ENCODE measurements around the gene DLG1. TPM values are rescaled to one million over a fixed set of nuclear protein-coding genes. Genes with fewer than 3 reads are reported as not detected.

The DLG1 gene
- total RNA-seq, 1 donor from 2014 or later: 80.2 TPM

- Histone ChIP-seq H3K36me3 (no peaks in the 10 kb centered on the region), H3K4me1 (peaks cover 28% of the 10 kb centered on the region), H3K4me3 (no peak overlapping the region), H3K27ac (no peak overlapping the region), H3K9me3 (no peaks in the 10 kb centered on the region), H3K27me3 (ENCODE audit: low read depth) (peaks cover 10% of the 10 kb centered on the region)
- ATAC-seq (no peak), DNase-seq (no peak)
- TF ChIP-seq, protein P1, sequence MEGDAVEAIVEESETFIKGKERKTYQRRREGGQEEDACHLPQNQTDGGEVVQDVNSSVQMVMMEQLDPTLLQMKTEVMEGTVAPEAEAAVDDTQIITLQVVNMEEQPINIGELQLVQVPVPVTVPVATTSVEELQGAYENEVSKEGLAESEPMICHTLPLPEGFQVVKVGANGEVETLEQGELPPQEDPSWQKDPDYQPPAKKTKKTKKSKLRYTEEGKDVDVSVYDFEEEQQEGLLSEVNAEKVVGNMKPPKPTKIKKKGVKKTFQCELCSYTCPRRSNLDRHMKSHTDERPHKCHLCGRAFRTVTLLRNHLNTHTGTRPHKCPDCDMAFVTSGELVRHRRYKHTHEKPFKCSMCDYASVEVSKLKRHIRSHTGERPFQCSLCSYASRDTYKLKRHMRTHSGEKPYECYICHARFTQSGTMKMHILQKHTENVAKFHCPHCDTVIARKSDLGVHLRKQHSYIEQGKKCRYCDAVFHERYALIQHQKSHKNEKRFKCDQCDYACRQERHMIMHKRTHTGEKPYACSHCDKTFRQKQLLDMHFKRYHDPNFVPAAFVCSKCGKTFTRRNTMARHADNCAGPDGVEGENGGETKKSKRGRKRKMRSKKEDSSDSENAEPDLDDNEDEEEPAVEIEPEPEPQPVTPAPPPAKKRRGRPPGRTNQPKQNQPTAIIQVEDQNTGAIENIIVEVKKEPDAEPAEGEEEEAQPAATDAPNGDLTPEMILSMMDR (IDR thresholded peaks at IDR 0.05): no peak
- intact Hi-C loops (cut with DNase I): no loop called here
These were observed 270.3 kb downstream of the DLG1 start for GRCh38 chr3:197027896-197028727.

GRCh38 chr3:197027151-197027895 lies 271.1 kb downstream of the DLG1 start:
- intact Hi-C loops (cut with DNase I): no loop called here
- no peaks in the 10 kb centered on the region for H3K36me3 ChIP-seq
- TF ChIP-seq, protein P1 (IDR thresholded peaks at IDR 0.05): no peak
- H3K9me3 ChIP-seq: no peaks in the 10 kb centered on the region
- no peak overlapping the region for H3K27ac ChIP-seq
- ATAC-seq: no peak
- peaks cover 31% of the 10 kb centered on the region for H3K4me1 ChIP-seq
- peaks cover 13% of the 10 kb centered on the region for H3K27me3 ChIP-seq (ENCODE audit: low read depth)
- DNase-seq: no peak
- no peak overlapping the region for H3K4me3 ChIP-seq

DNA sequence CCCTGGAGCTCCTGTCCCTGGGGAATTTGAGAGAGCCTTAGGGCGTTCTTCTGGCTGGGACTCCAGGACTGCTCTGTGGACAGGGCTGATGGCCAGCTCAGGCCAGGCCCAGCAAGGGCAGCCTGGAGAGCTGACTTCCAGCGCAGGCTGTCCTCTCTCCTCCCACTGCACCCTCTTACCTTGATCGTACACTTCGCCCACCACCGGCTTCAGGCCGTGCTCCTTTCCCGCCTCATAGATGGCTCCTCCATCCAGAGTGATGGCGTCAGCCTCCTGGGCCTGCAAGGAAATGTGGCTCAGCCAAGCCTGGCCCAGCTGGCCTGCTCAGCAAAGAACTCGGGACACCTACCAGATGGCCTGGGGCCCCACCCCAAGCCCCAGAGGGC lies 271.9 kb downstream of the DLG1 start:
- Histone ChIP-seq H3K27ac (no peak overlapping the region), H3K4me1 (peaks cover 31% of the 10 kb centered on the region), H3K9me3 (no peaks in the 10 kb centered on the region), H3K27me3 (ENCODE audit: low read depth) (peaks cover 13% of the 10 kb centered on the region), H3K36me3 (no peaks in the 10 kb centered on the region), H3K4me3 (no peak overlapping the region)
- intact Hi-C loops (cut with DNase I): no loop called here
- ATAC-seq: no peak
- TF ChIP-seq, protein P1 (IDR thresholded peaks at IDR 0.05): no peak
- no peak for DNase-seq

- intact Hi-C loops (cut with DNase I): no loop called here
- Histone ChIP-seq H3K4me3 (no peak overlapping the region), H3K9me3 (no peaks in the 10 kb centered on the region), H3K27me3 (ENCODE audit: low read depth) (peaks cover 13% of the 10 kb centered on the region), H3K27ac (no peak overlapping the region), H3K4me1 (peaks cover 27% of the 10 kb centered on the region), H3K36me3 (no peaks in the 10 kb centered on the region)
- no peak for DNase-seq
- TF ChIP-seq, protein P1 (IDR thresholded peaks at IDR 0.05): no peak
- no peak for ATAC-seq
These were observed 272.5 kb downstream of the DLG1 start for GRCh38 chr3:197025736-197026480.

All from lower lobe of right lung (tissue), 2 donors.